OCI-LY1 (cell line): Measurements from ENCODE around the gene CKB.

Experiments
- H2AFZ ChIP-seq: fragments of 200-600 bp; sonication (generic), shearing (Covaris generic); 2 replicates; pipeline ENCODE4 v1.6.0; 2014; ENCODE audit warnings: antibody characterized with exemption, mild to moderate bottlenecking, low read length
- H3F3A ChIP-seq: fragments of 200-600 bp; sonication (generic), shearing (Covaris generic); 2 replicates; pipeline ENCODE4 v1.6.0; 2014; ENCODE audit warnings: mild to moderate bottlenecking, antibody characterized with exemption, low read length, moderate library complexity; ENCODE audit not compliant: insufficient read depth
- H3K27ac ChIP-seq: fragments of 200-600 bp; sonication (generic); 2 replicates; pipeline ENCODE4 v1.5.1; 2014; ENCODE audit warnings: low read length, mixed run types, mild to moderate bottlenecking, low read depth; ENCODE audit not compliant: poor library complexity, severe bottlenecking
- H3K27me3 ChIP-seq: fragments of 200-600 bp; sonication (generic); 2 replicates; pipeline ENCODE4 v1.6.0; 2014; ENCODE audit warnings: antibody characterized with exemption, mild to moderate bottlenecking, low read length, moderate library complexity; ENCODE audit not compliant: insufficient read depth
- H3K36me3 ChIP-seq: fragments of 200-600 bp; sonication (generic); 2 replicates; pipeline ENCODE4 v1.6.1; 2014; ENCODE audit warnings: mild to moderate bottlenecking, antibody characterized with exemption, low read length, moderate library complexity, mixed read lengths; ENCODE audit not compliant: insufficient read depth
- H3K4me1 ChIP-seq: fragments of 200-600 bp; sonication (generic); 2 replicates; pipeline ENCODE4 v1.5.1; 2014; ENCODE audit warnings: mild to moderate bottlenecking, low read length, moderate library complexity; ENCODE audit not compliant: insufficient read depth, severe bottlenecking
- H3K4me2 ChIP-seq: fragments of 200-600 bp; sonication (generic), shearing (Covaris generic); 2 replicates; pipeline ENCODE4 v1.6.1; 2014; ENCODE audit warnings: low read length
- H3K4me3 ChIP-seq: fragments of 200-600 bp; sonication (generic); 2 replicates; pipeline ENCODE4 v1.5.1; 2014; ENCODE audit warnings: low read length, low read depth, mild to moderate bottlenecking, mixed read lengths; ENCODE audit not compliant: poor library complexity, severe bottlenecking
- H3K79me2 ChIP-seq: fragments of 200-600 bp; shearing (Covaris generic); 2 replicates; pipeline ENCODE4 v1.6.1; 2016; ENCODE audit warnings: mixed run types, low read length, mixed read lengths; ENCODE audit not compliant: insufficient read depth
- H3K9ac ChIP-seq: fragments of 200-600 bp; sonication (generic), shearing (Covaris generic); 2 replicates; pipeline ENCODE4 v1.6.1; 2014; ENCODE audit warnings: mild to moderate bottlenecking, low read length, mixed read lengths
- H3K9me2 ChIP-seq: fragments of 200-600 bp; sonication (generic), shearing (Covaris generic); 2 replicates; pipeline ENCODE4 v1.6.1; 2014; ENCODE audit warnings: low read depth, mild to moderate bottlenecking, low read length, mixed read lengths
- H3K9me3 ChIP-seq: fragments of 200-600 bp; shearing (Covaris generic); 2 replicates; pipeline ENCODE4 v1.6.1; 2014; ENCODE audit warnings: low read length, mixed read lengths
- H4K20me1 ChIP-seq: fragments of 200-600 bp; sonication (generic), shearing (Covaris generic); 2 replicates; pipeline ENCODE4 v1.6.0; 2016; ENCODE audit warnings: mild to moderate bottlenecking, low read length; ENCODE audit not compliant: insufficient read depth
- CTCF ChIP-seq: fragments of 200-600 bp; sonication (generic), shearing (Covaris generic); IDR thresholded peaks from 2 replicates; pipeline ENCODE4 v1.5.1; 2017; ENCODE audit warnings: mild to moderate bottlenecking, antibody characterized with exemption, low read length, moderate library complexity, mixed read lengths
- EZH2 ChIP-seq: fragments of 200-600 bp; sonication (generic), shearing (Covaris generic); IDR thresholded peaks from 2 replicates; pipeline ENCODE4 v1.8.0; 2017; ENCODE audit warnings: borderline replicate concordance, mixed run types, mild to moderate bottlenecking, antibody characterized with exemption, low read length, moderate library complexity, mixed read lengths

CKB gene

GRCh38 chr14:103495854-103496253 is 26.8 kb downstream of the CKB start:
- Histone ChIP-seq H3K9ac (no peak overlapping the region), H3K4me3 (no peak overlapping the region), H3K79me2 (no peaks in the 10 kb centered on the region), H3K9me3 (no peaks in the 10 kb centered on the region), H3K27me3 (no peaks in the 10 kb centered on the region), H2AFZ (no peak overlapping the region), H4K20me1 (no peaks in the 10 kb centered on the region), H3K27ac (no peak overlapping the region), H3K4me1 (no peaks in the 10 kb centered on the region), H3K4me2 (no peak overlapping the region), H3K36me3 (peaks cover 69% of the 10 kb centered on the region), H3F3A (peaks cover 7% of the 10 kb centered on the region), H3K9me2 (no peaks in the 10 kb centered on the region)
- no peak for TF ChIP-seq EZH2
- no peak for TF ChIP-seq CTCF

- peaks cover 62% of the 10 kb centered on the region for H3K36me3 ChIP-seq
- H3K4me3 ChIP-seq, result no peak overlapping the region
- no peaks in the 10 kb centered on the region for H4K20me1 ChIP-seq
- no peaks in the 10 kb centered on the region for H3K4me1 ChIP-seq
- no peak overlapping the region for H3K4me2 ChIP-seq
- H3K27me3 ChIP-seq, result no peaks in the 10 kb centered on the region
- no peak for TF ChIP-seq EZH2
- no peak for TF ChIP-seq CTCF
- no peak overlapping the region for H3K9ac ChIP-seq
- no peaks in the 10 kb centered on the region for H3K9me2 ChIP-seq
- no peak overlapping the region for H3K27ac ChIP-seq
- no peaks in the 10 kb centered on the region for H3F3A ChIP-seq
- no peak overlapping the region for H2AFZ ChIP-seq
- H3K9me3 ChIP-seq, result no peaks in the 10 kb centered on the region
- H3K79me2 ChIP-seq, result no peaks in the 10 kb centered on the region
Measured at GRCh38 chr14:103492156-103492925, 30.3 kb downstream of the CKB start.

GRCh38 chr14:103491691-103492090 is 30.9 kb downstream of the CKB start:
- Histone ChIP-seq H3K9me3 (no peaks in the 10 kb centered on the region), H3K4me3 (no peak overlapping the region), H3K27ac (no peak overlapping the region), H2AFZ (no peak overlapping the region), H3F3A (no peaks in the 10 kb centered on the region), H3K9me2 (no peaks in the 10 kb centered on the region), H3K4me1 (no peaks in the 10 kb centered on the region), H3K79me2 (no peaks in the 10 kb centered on the region), H3K36me3 (peaks cover 61% of the 10 kb centered on the region), H4K20me1 (no peaks in the 10 kb centered on the region), H3K9ac (no peak overlapping the region), H3K4me2 (no peak overlapping the region), H3K27me3 (no peaks in the 10 kb centered on the region)
- TF ChIP-seq CTCF (no peak), EZH2 (no peak)
